ENCODE results near the gene PEX14.

PEX14 gene

GRCh38 chr1:10613861-10614260 lies 139.1 kb downstream of the PEX14 start:
- no peaks in the 10 kb centered on the region for H3K27me3 ChIP-seq (ENCODE audit: control insufficient read depth in 2 of 2, insufficient read depth in 2 of 2, low read length in 2 of 2)
- H3K4me3 ChIP-seq (ENCODE audit: low read length in 2 of 2) = no peak overlapping the region
- no peaks in the 10 kb centered on the region for H3K4me1 ChIP-seq (ENCODE audit: control insufficient read depth in 2 of 2, insufficient read depth in 2 of 2, low read length in 2 of 2)
- H3K36me3 ChIP-seq (ENCODE audit: control insufficient read depth in 2 of 2, insufficient read depth in 2 of 2, low read length in 2 of 2) = no peaks in the 10 kb centered on the region
- no peak overlapping the region for H3K9ac ChIP-seq (ENCODE audit: low read depth in 1 of 2, low read length in 2 of 2)
- no peak overlapping the region for H3K27ac ChIP-seq (ENCODE audit: low read depth in 2 of 2, low read length in 2 of 2)
- no peaks in the 10 kb centered on the region for H3K9me3 ChIP-seq (ENCODE audit: control insufficient read depth in 2 of 2, low read length in 2 of 2)

- H3K4me3 ChIP-seq (ENCODE audit: low read length in 2 of 2) = no peak overlapping the region
- no peaks in the 10 kb centered on the region for H3K36me3 ChIP-seq (ENCODE audit: control insufficient read depth in 2 of 2, insufficient read depth in 2 of 2, low read length in 2 of 2)
- no peaks in the 10 kb centered on the region for H3K4me1 ChIP-seq (ENCODE audit: control insufficient read depth in 2 of 2, insufficient read depth in 2 of 2, low read length in 2 of 2)
- no peak overlapping the region for H3K9ac ChIP-seq (ENCODE audit: low read depth in 1 of 2, low read length in 2 of 2)
- no peaks in the 10 kb centered on the region for H3K27me3 ChIP-seq (ENCODE audit: control insufficient read depth in 2 of 2, insufficient read depth in 2 of 2, low read length in 2 of 2)
- H3K27ac ChIP-seq (ENCODE audit: low read depth in 2 of 2, low read length in 2 of 2) = no peak overlapping the region
- H3K9me3 ChIP-seq (ENCODE audit: control insufficient read depth in 2 of 2, low read length in 2 of 2) = no peaks in the 10 kb centered on the region
Measured at GRCh38 chr1:10614377-10615225, 139.9 kb downstream of the PEX14 start.

- Histone ChIP-seq H3K9ac (ENCODE audit: low read depth in 1 of 2, low read length in 2 of 2) (no peak overlapping the region), H3K4me1 (ENCODE audit: control insufficient read depth in 2 of 2, insufficient read depth in 2 of 2, low read length in 2 of 2) (no peaks in the 10 kb centered on the region), H3K36me3 (ENCODE audit: control insufficient read depth in 2 of 2, insufficient read depth in 2 of 2, low read length in 2 of 2) (no peaks in the 10 kb centered on the region), H3K27me3 (ENCODE audit: control insufficient read depth in 2 of 2, insufficient read depth in 2 of 2, low read length in 2 of 2) (no peaks in the 10 kb centered on the region), H3K9me3 (ENCODE audit: control insufficient read depth in 2 of 2, low read length in 2 of 2) (no peaks in the 10 kb centered on the region), H3K4me3 (ENCODE audit: low read length in 2 of 2) (no peak overlapping the region), H3K27ac (ENCODE audit: low read depth in 2 of 2, low read length in 2 of 2) (no peak overlapping the region)
Measured at GRCh38 chr1:10615332-10615731, 140.6 kb downstream of the PEX14 start.

GRCh38 chr1:10615932-10616671 lies 141.4 kb downstream of the PEX14 start:
- H3K4me1 ChIP-seq (ENCODE audit: control insufficient read depth in 2 of 2, insufficient read depth in 2 of 2, low read length in 2 of 2) = no peaks in the 10 kb centered on the region
- no peaks in the 10 kb centered on the region for H3K27me3 ChIP-seq (ENCODE audit: control insufficient read depth in 2 of 2, insufficient read depth in 2 of 2, low read length in 2 of 2)
- H3K9ac ChIP-seq (ENCODE audit: low read depth in 1 of 2, low read length in 2 of 2) = no peak overlapping the region
- no peaks in the 10 kb centered on the region for H3K36me3 ChIP-seq (ENCODE audit: control insufficient read depth in 2 of 2, insufficient read depth in 2 of 2, low read length in 2 of 2)
- H3K9me3 ChIP-seq (ENCODE audit: control insufficient read depth in 2 of 2, low read length in 2 of 2) = no peaks in the 10 kb centered on the region
- H3K4me3 ChIP-seq (ENCODE audit: low read length in 2 of 2) = no peak overlapping the region
- no peak overlapping the region for H3K27ac ChIP-seq (ENCODE audit: low read depth in 2 of 2, low read length in 2 of 2)

- Histone ChIP-seq H3K4me1 (ENCODE audit: control insufficient read depth in 2 of 2, insufficient read depth in 2 of 2, low read length in 2 of 2) (no peaks in the 10 kb centered on the region), H3K36me3 (ENCODE audit: control insufficient read depth in 2 of 2, insufficient read depth in 2 of 2, low read length in 2 of 2) (no peaks in the 10 kb centered on the region), H3K9ac (ENCODE audit: low read depth in 1 of 2, low read length in 2 of 2) (no peak overlapping the region), H3K27ac (ENCODE audit: low read depth in 2 of 2, low read length in 2 of 2) (no peak overlapping the region), H3K27me3 (ENCODE audit: control insufficient read depth in 2 of 2, insufficient read depth in 2 of 2, low read length in 2 of 2) (no peaks in the 10 kb centered on the region), H3K9me3 (ENCODE audit: control insufficient read depth in 2 of 2, low read length in 2 of 2) (no peaks in the 10 kb centered on the region), H3K4me3 (ENCODE audit: low read length in 2 of 2) (no peak overlapping the region)
Measured at GRCh38 chr1:10616696-10617095, 141.9 kb downstream of the PEX14 start.

GRCh38 chr1:10617318-10617717 lies 142.6 kb downstream of the PEX14 start:
- Histone ChIP-seq H3K9me3 (ENCODE audit: control insufficient read depth in 2 of 2, low read length in 2 of 2) (no peaks in the 10 kb centered on the region), H3K4me3 (ENCODE audit: low read length in 2 of 2) (no peak overlapping the region), H3K4me1 (ENCODE audit: control insufficient read depth in 2 of 2, insufficient read depth in 2 of 2, low read length in 2 of 2) (no peaks in the 10 kb centered on the region), H3K27me3 (ENCODE audit: control insufficient read depth in 2 of 2, insufficient read depth in 2 of 2, low read length in 2 of 2) (no peaks in the 10 kb centered on the region), H3K36me3 (ENCODE audit: control insufficient read depth in 2 of 2, insufficient read depth in 2 of 2, low read length in 2 of 2) (no peaks in the 10 kb centered on the region), H3K27ac (ENCODE audit: low read depth in 2 of 2, low read length in 2 of 2) (no peak overlapping the region), H3K9ac (ENCODE audit: low read depth in 1 of 2, low read length in 2 of 2) (no peak overlapping the region)

GRCh38 chr1:10617931-10618885 lies 143.5 kb downstream of the PEX14 start:
- Histone ChIP-seq H3K9me3 (ENCODE audit: control insufficient read depth in 2 of 2, low read length in 2 of 2) (no peaks in the 10 kb centered on the region), H3K36me3 (ENCODE audit: control insufficient read depth in 2 of 2, insufficient read depth in 2 of 2, low read length in 2 of 2) (no peaks in the 10 kb centered on the region), H3K9ac (ENCODE audit: low read depth in 1 of 2, low read length in 2 of 2) (no peak overlapping the region), H3K27ac (ENCODE audit: low read depth in 2 of 2, low read length in 2 of 2) (no peak overlapping the region), H3K4me3 (ENCODE audit: low read length in 2 of 2) (no peak overlapping the region), H3K27me3 (ENCODE audit: control insufficient read depth in 2 of 2, insufficient read depth in 2 of 2, low read length in 2 of 2) (no peaks in the 10 kb centered on the region), H3K4me1 (ENCODE audit: control insufficient read depth in 2 of 2, insufficient read depth in 2 of 2, low read length in 2 of 2) (no peaks in the 10 kb centered on the region)

- Histone ChIP-seq H3K27ac (ENCODE audit: low read depth in 2 of 2, low read length in 2 of 2) (no peak overlapping the region), H3K4me1 (ENCODE audit: control insufficient read depth in 2 of 2, insufficient read depth in 2 of 2, low read length in 2 of 2) (no peaks in the 10 kb centered on the region), H3K9me3 (ENCODE audit: control insufficient read depth in 2 of 2, low read length in 2 of 2) (no peaks in the 10 kb centered on the region)
Measured at GRCh38 chr1:10620776-10621175, 146.0 kb downstream of the PEX14 start.

GRCh38 chr1:10621906-10622305 lies 147.2 kb downstream of the PEX14 start:
- H3K9me3 ChIP-seq (ENCODE audit: control insufficient read depth in 2 of 2, low read length in 2 of 2) = no peaks in the 10 kb centered on the region
- H3K27me3 ChIP-seq (ENCODE audit: control insufficient read depth in 2 of 2, insufficient read depth in 2 of 2, low read length in 2 of 2) = no peaks in the 10 kb centered on the region
- H3K4me3 ChIP-seq (ENCODE audit: low read length in 2 of 2) = no peak overlapping the region
- peaks cover 10 to 21% of the 10 kb centered on the region in 2 donors for H3K36me3 ChIP-seq (ENCODE audit: control insufficient read depth in 2 of 2, insufficient read depth in 2 of 2, low read length in 2 of 2)
- H3K4me1 ChIP-seq (ENCODE audit: control insufficient read depth in 2 of 2, insufficient read depth in 2 of 2, low read length in 2 of 2) = no peaks in the 10 kb centered on the region
- H3K27ac ChIP-seq (ENCODE audit: low read depth in 2 of 2, low read length in 2 of 2) = no peak overlapping the region
- no peak overlapping the region for H3K9ac ChIP-seq (ENCODE audit: low read depth in 1 of 2, low read length in 2 of 2)

More at GRCh38 chr1:10620776-10621175, 146.0 kb downstream of the PEX14 start:
- H3K27me3 ChIP-seq (ENCODE audit: control insufficient read depth in 2 of 2, insufficient read depth in 2 of 2, low read length in 2 of 2) = no peaks in the 10 kb centered on the region
- peaks cover 10 to 17% of the 10 kb centered on the region in 2 donors for H3K36me3 ChIP-seq (ENCODE audit: control insufficient read depth in 2 of 2, insufficient read depth in 2 of 2, low read length in 2 of 2)
- no peak overlapping the region for H3K4me3 ChIP-seq (ENCODE audit: low read length in 2 of 2)
- H3K9ac ChIP-seq (ENCODE audit: low read depth in 1 of 2, low read length in 2 of 2) = no peak overlapping the region
